SU-DHL-6 (cell line): ENCODE measurements around the gene AGPAT2.
A peak's percentile ranks its signal among the peaks of the same experiment; 100 is the strongest.

Source experiments
- H2AFZ ChIP-seq: fragments of 200-600 bp; sonication (generic); 2 replicates; pipeline ENCODE4 v1.6.1; 2014; ENCODE audit warnings: low read depth, mild to moderate bottlenecking, moderate library complexity, mixed read lengths, antibody characterized with exemption, low read length; ENCODE audit not compliant: severe bottlenecking
- H3F3A ChIP-seq: fragments of 200-600 bp; shearing (Covaris generic); 2 replicates; pipeline ENCODE4 v1.6.0; 2016; ENCODE audit warnings: antibody characterized with exemption, mild to moderate bottlenecking; ENCODE audit not compliant: insufficient read depth
- H3K27ac ChIP-seq: fragments of 200-600 bp; sonication (generic); 2 replicates; pipeline ENCODE4 v1.5.1; 2016; ENCODE audit warnings: low read depth, mild to moderate bottlenecking, low read length, moderate library complexity, mixed read lengths
- H3K27me3 ChIP-seq: fragments of 200-600 bp; sonication (generic), shearing (Covaris generic); 2 replicates; pipeline ENCODE4 v1.6.0; 2014; ENCODE audit warnings: mild to moderate bottlenecking, low read length
- H3K36me3 ChIP-seq: fragments of 200-600 bp; sonication (generic); 2 replicates; pipeline ENCODE4 v1.6.1; 2014; ENCODE audit warnings: mild to moderate bottlenecking, low read length, mixed read lengths
- H3K4me2 ChIP-seq: fragments of 300-600, 200-600 bp; shearing (Covaris generic), sonication (generic); 2 replicates; pipeline ENCODE4 v1.6.0; 2014; ENCODE audit warnings: low read length, low read depth, mild to moderate bottlenecking; ENCODE audit not compliant: poor library complexity, severe bottlenecking
- H3K4me3 ChIP-seq: fragments of 200-600 bp; sonication (generic); 2 replicates; pipeline ENCODE4 v1.5.1; 2014; ENCODE audit warnings: antibody characterized with exemption, low read length, mild to moderate bottlenecking, mixed read lengths; ENCODE audit not compliant: insufficient read depth, poor library complexity, severe bottlenecking
- H3K79me2 ChIP-seq: fragments of 200-600 bp; sonication (generic); 2 replicates; pipeline ENCODE4 v1.6.1; 2014; ENCODE audit warnings: mild to moderate bottlenecking, low read length, moderate library complexity; ENCODE audit not compliant: insufficient read depth
- H3K9ac ChIP-seq: fragments of 200-600 bp; sonication (generic); 2 replicates; pipeline ENCODE4 v1.7.0; 2014; ENCODE audit warnings: mild to moderate bottlenecking, low read length
- H3K9me2 ChIP-seq: fragments of 200-600 bp; sonication (generic); replicated peaks from 2 replicates; pipeline ENCODE4 v1.6.1; 2014; ENCODE audit warnings: low read length; ENCODE audit not compliant: insufficient read depth
- H3K9me3 ChIP-seq: fragments of 200-600 bp; sonication (generic); 2 replicates; pipeline ENCODE4 v1.6.1; 2014; ENCODE audit warnings: low read length, mixed read lengths; ENCODE audit not compliant: insufficient read depth
- H4K20me1 ChIP-seq: fragments of 200-600 bp; sonication (generic); 2 replicates; pipeline ENCODE4 v1.6.1; 2014; ENCODE audit warnings: low read depth, mild to moderate bottlenecking, antibody characterized with exemption, low read length, moderate library complexity, mixed read lengths
- CTCF ChIP-seq: fragments of 200-600 bp; sonication (generic); IDR thresholded peaks from one replicate; pipeline ENCODE4 v1.5.1; 2017; ENCODE audit warnings: antibody characterized with exemption, mild to moderate bottlenecking, low read length, moderate library complexity; ENCODE audit not compliant: insufficient read depth, poor library complexity, severe bottlenecking
- EZH2phosphoT487 ChIP-seq: fragments of 200-600 bp; sonication (generic), shearing (Covaris generic); conservative IDR thresholded peaks from 2 replicates; pipeline ENCODE4 v1.6.1; 2018; ENCODE audit warnings: mild to moderate bottlenecking, antibody characterized with exemption, low read length, moderate library complexity, mixed read lengths

The AGPAT2 gene

GRCh38 chr9:136726631-136727191, 39.5 kb upstream of the AGPAT2 start:
- no peaks in the 10 kb centered on the region for H3K27me3 ChIP-seq
- H2AFZ ChIP-seq: no peak overlapping the region
- H3K79me2 ChIP-seq: peaks cover 26% of the 10 kb centered on the region
- H3K9ac ChIP-seq: peak overlapping the region; percentile 98
- H3F3A ChIP-seq: peaks cover 24% of the 10 kb centered on the region
- H4K20me1 ChIP-seq: peaks cover 18% of the 10 kb centered on the region; the same call in 1 of the 2 replicates
- H3K36me3 ChIP-seq: peaks cover 24% of the 10 kb centered on the region
- H3K4me3 ChIP-seq: peak overlapping the region; percentile 100
- no peaks in the 10 kb centered on the region for H3K9me3 ChIP-seq
- no peak for TF ChIP-seq EZH2phosphoT487
- peak; percentile 40 for TF ChIP-seq CTCF
- H3K9me2 ChIP-seq: no peaks in the 10 kb centered on the region
- H3K4me2 ChIP-seq: peak overlapping the region; percentile 86
- H3K27ac ChIP-seq: peak overlapping the region; percentile 62

- no peak overlapping the region for H3K27ac ChIP-seq
- H3F3A ChIP-seq: peaks cover 29% of the 10 kb centered on the region
- no peak overlapping the region for H2AFZ ChIP-seq
- peak overlapping the region; percentile 98; the same call in 1 of the 2 replicates for H3K9ac ChIP-seq
- H3K9me2 ChIP-seq: no peaks in the 10 kb centered on the region
- TF ChIP-seq EZH2phosphoT487 (no peak), CTCF (no peak)
- H3K36me3 ChIP-seq: peaks cover 24% of the 10 kb centered on the region
- no peaks in the 10 kb centered on the region for H3K27me3 ChIP-seq
- peaks cover 26% of the 10 kb centered on the region for H3K79me2 ChIP-seq
- H3K9me3 ChIP-seq: no peaks in the 10 kb centered on the region
- peaks cover 18% of the 10 kb centered on the region; the same call in 1 of the 2 replicates for H4K20me1 ChIP-seq
- peak overlapping the region; percentile 86 for H3K4me2 ChIP-seq
- no peak overlapping the region for H3K4me3 ChIP-seq
These were observed 38.9 kb upstream of the AGPAT2 start for GRCh38 chr9:136726118-136726517.

GRCh38 chr9:136725612-136726011, 38.4 kb upstream of the AGPAT2 start:
- TF ChIP-seq EZH2phosphoT487: no peak
- Histone ChIP-seq H3K9me3 (no peaks in the 10 kb centered on the region), H3K27me3 (no peaks in the 10 kb centered on the region), H2AFZ (no peak overlapping the region), H4K20me1 (peaks cover 18% of the 10 kb centered on the region; the same call in 1 of the 2 replicates), H3K36me3 (peaks cover 24% of the 10 kb centered on the region), H3K9me2 (no peaks in the 10 kb centered on the region), H3K79me2 (peaks cover 26% of the 10 kb centered on the region), H3K27ac (no peak overlapping the region), H3K4me2 (peak overlapping the region; percentile 86), H3F3A (peaks cover 31% of the 10 kb centered on the region), H3K4me3 (no peak overlapping the region), H3K9ac (no peak overlapping the region)

GRCh38 chr9:136724772-136725171, 37.5 kb upstream of the AGPAT2 start:
- no peak overlapping the region for H3K4me3 ChIP-seq
- no peak overlapping the region for H3K4me2 ChIP-seq
- H3K36me3 ChIP-seq: peaks cover 24% of the 10 kb centered on the region
- H3F3A ChIP-seq: peaks cover 31% of the 10 kb centered on the region
- H4K20me1 ChIP-seq: peaks cover 18% of the 10 kb centered on the region; the same call in 1 of the 2 replicates
- H3K27ac ChIP-seq: no peak overlapping the region
- H3K9ac ChIP-seq: no peak overlapping the region
- no peaks in the 10 kb centered on the region for H3K27me3 ChIP-seq
- no peak overlapping the region for H2AFZ ChIP-seq
- H3K9me2 ChIP-seq: no peaks in the 10 kb centered on the region
- no peak for TF ChIP-seq EZH2phosphoT487
- no peak for TF ChIP-seq CTCF
- H3K9me3 ChIP-seq: no peaks in the 10 kb centered on the region
- H3K79me2 ChIP-seq: peaks cover 22% of the 10 kb centered on the region
